HG03175 (cell line): Measurements from ENCODE around the gene GAA.
"Not testable (repeated sequence)": the region's sequence is repeated elsewhere in the genome, so short reads cannot be mapped to it uniquely, and the experiment has no call there.

Experiments used
- ATAC-seq: cut with Tn5 transposase; IDR thresholded peaks from one replicate; pipeline ENCODE4 v1.9.1; 2021; ENCODE audit warnings: mild to moderate bottlenecking, moderate library complexity; ENCODE audit not compliant: unreplicated experiment

Gene GAA

GRCh38 chr17:80083136-80083661 is 18.2 kb upstream of the GAA start:
- ATAC-seq = no peak

GRCh38 chr17:80084773-80085172 is 16.6 kb upstream of the GAA start:
- no peak for ATAC-seq

GRCh38 chr17:80086081-80086480 is 15.3 kb upstream of the GAA start:
- ATAC-seq = no peak

GRCh38 chr17:80086616-80087015 is 14.8 kb upstream of the GAA start:
- no peak for ATAC-seq

- ATAC-seq = no peak
Observed at GRCh38 chr17:80087346-80088265, 13.8 kb upstream of the GAA start.

GRCh38 chr17:80089762-80090161 is 11.6 kb upstream of the GAA start:
- ATAC-seq = no peak

GRCh38 chr17:80090164-80090563 is 11.2 kb upstream of the GAA start:
- ATAC-seq = not testable (repeated sequence)

GRCh38 chr17:80091376-80091775 is 10.0 kb upstream of the GAA start:
- no peak for ATAC-seq

- no peak for ATAC-seq
Observed at GRCh38 chr17:80092959-80093358, 8.4 kb upstream of the GAA start.

- no peak for ATAC-seq
Observed at GRCh38 chr17:80095038-80095843, 6.1 kb upstream of the GAA start.

- no peak for ATAC-seq
Observed at GRCh38 chr17:80095844-80096475, 5.4 kb upstream of the GAA start.

- no peak for ATAC-seq
Observed at GRCh38 chr17:80096561-80097021, 4.8 kb upstream of the GAA start.

GRCh38 chr17:80097127-80097621 is 4.2 kb upstream of the GAA start:
- ATAC-seq = no peak

- ATAC-seq = no peak
Observed at GRCh38 chr17:80097844-80098691, 3.3 kb upstream of the GAA start.

- no peak for ATAC-seq
Observed at GRCh38 chr17:80099291-80100034, 1.9 kb upstream of the GAA start.

- no peak for ATAC-seq
Observed at GRCh38 chr17:80100035-80100323, 1.4 kb upstream of the GAA start.

GRCh38 chr17:80101946-80102663 is 724 bp downstream of the GAA start:
- ATAC-seq = peak; percentile 11

- no peak for ATAC-seq
Observed at GRCh38 chr17:80102664-80103448, 1.5 kb downstream of the GAA start.
